ENCODE results near the gene S100P.

S100P gene

GRCh38 chr4:6658597-6659075 lies 35.0 kb upstream of the S100P start:
- H3K9me3 ChIP-seq (ENCODE audit: insufficient read depth, low read depth, low read length), result no peaks in the 10 kb centered on the region
- H3K36me3 ChIP-seq (ENCODE audit: insufficient read depth, low read length), result no peaks in the 10 kb centered on the region
- no peak overlapping the region for H3K4me3 ChIP-seq (ENCODE audit: low read length, poor library complexity, severe bottlenecking)
- H3F3A ChIP-seq (ENCODE audit: low read depth), result no peaks in the 10 kb centered on the region
- no peak overlapping the region for H3K4me2 ChIP-seq (ENCODE audit: low read depth, low read length, poor library complexity, severe bottlenecking)
- no peak overlapping the region for H2AFZ ChIP-seq (ENCODE audit: low read length)
- H3K27me3 ChIP-seq (ENCODE audit: insufficient read depth, low read length, poor library complexity, severe bottlenecking), result no peaks in the 10 kb centered on the region
- no peaks in the 10 kb centered on the region for H3K79me2 ChIP-seq (ENCODE audit: insufficient read depth, low read length)
- H3K9me2 ChIP-seq (replicated peaks; ENCODE audit: low read depth, low read length), result no peaks in the 10 kb centered on the region
- no peak overlapping the region for H3K9ac ChIP-seq (ENCODE audit: low read depth, low read length, poor library complexity, severe bottlenecking)
- no peaks in the 10 kb centered on the region for H4K20me1 ChIP-seq (ENCODE audit: insufficient read depth, low read length, poor library complexity, severe bottlenecking)
- no peaks in the 10 kb centered on the region for H3K4me1 ChIP-seq (ENCODE audit: insufficient read depth, low read length, poor library complexity, severe bottlenecking)
- TF ChIP-seq EZH2phosphoT487 (IDR thresholded peaks at IDR 0.05; ENCODE audit: borderline replicate concordance), result no peak
- TF ChIP-seq, protein P1, sequence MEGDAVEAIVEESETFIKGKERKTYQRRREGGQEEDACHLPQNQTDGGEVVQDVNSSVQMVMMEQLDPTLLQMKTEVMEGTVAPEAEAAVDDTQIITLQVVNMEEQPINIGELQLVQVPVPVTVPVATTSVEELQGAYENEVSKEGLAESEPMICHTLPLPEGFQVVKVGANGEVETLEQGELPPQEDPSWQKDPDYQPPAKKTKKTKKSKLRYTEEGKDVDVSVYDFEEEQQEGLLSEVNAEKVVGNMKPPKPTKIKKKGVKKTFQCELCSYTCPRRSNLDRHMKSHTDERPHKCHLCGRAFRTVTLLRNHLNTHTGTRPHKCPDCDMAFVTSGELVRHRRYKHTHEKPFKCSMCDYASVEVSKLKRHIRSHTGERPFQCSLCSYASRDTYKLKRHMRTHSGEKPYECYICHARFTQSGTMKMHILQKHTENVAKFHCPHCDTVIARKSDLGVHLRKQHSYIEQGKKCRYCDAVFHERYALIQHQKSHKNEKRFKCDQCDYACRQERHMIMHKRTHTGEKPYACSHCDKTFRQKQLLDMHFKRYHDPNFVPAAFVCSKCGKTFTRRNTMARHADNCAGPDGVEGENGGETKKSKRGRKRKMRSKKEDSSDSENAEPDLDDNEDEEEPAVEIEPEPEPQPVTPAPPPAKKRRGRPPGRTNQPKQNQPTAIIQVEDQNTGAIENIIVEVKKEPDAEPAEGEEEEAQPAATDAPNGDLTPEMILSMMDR (conservative IDR thresholded peaks at IDR 0.05; ENCODE audit: low read length), result no peak

- no peaks in the 10 kb centered on the region for H3F3A ChIP-seq (ENCODE audit: low read depth)
- H3K9ac ChIP-seq (ENCODE audit: low read depth, low read length, poor library complexity, severe bottlenecking), result no peak overlapping the region
- H3K36me3 ChIP-seq (ENCODE audit: insufficient read depth, low read length), result no peaks in the 10 kb centered on the region
- no peak overlapping the region for H3K4me2 ChIP-seq (ENCODE audit: low read depth, low read length, poor library complexity, severe bottlenecking)
- H2AFZ ChIP-seq (ENCODE audit: low read length), result no peak overlapping the region
- H4K20me1 ChIP-seq (ENCODE audit: insufficient read depth, low read length, poor library complexity, severe bottlenecking), result no peaks in the 10 kb centered on the region
- H3K27me3 ChIP-seq (ENCODE audit: insufficient read depth, low read length, poor library complexity, severe bottlenecking), result no peaks in the 10 kb centered on the region
- no peaks in the 10 kb centered on the region for H3K9me3 ChIP-seq (ENCODE audit: insufficient read depth, low read depth, low read length)
- no peaks in the 10 kb centered on the region for H3K4me1 ChIP-seq (ENCODE audit: insufficient read depth, low read length, poor library complexity, severe bottlenecking)
- no peak overlapping the region for H3K4me3 ChIP-seq (ENCODE audit: low read length, poor library complexity, severe bottlenecking)
- no peaks in the 10 kb centered on the region for H3K9me2 ChIP-seq (replicated peaks; ENCODE audit: low read depth, low read length)
- TF ChIP-seq EZH2phosphoT487 (IDR thresholded peaks at IDR 0.05; ENCODE audit: borderline replicate concordance), result no peak
- TF ChIP-seq, protein P1 (conservative IDR thresholded peaks at IDR 0.05; ENCODE audit: low read length), result no peak
- no peaks in the 10 kb centered on the region for H3K79me2 ChIP-seq (ENCODE audit: insufficient read depth, low read length)
These were observed 33.8 kb upstream of the S100P start for GRCh38 chr4:6659897-6660296.

DNA sequence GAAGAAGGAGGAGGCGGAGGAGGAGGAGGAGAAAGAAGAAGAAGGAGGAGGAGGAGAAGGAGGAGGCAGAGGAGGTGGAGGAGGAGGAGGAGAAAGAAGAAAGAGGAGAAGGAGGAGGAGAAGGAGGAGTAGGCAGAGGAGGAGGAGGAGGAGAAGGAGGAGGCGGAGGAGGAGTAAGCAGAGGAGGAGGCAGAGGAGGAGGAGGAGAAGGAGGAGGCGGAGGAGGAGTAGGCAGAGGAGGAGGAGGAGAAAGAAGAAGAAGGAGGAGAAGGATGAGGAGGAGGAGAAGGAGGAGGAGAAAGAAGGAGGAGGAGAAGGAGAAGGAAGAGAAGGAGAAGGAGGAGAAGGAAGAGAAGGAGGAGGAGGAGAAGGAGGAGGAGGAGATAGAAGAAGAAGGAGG lies 33.2 kb upstream of the S100P start:
- TF ChIP-seq, protein P1 (conservative IDR thresholded peaks at IDR 0.05; ENCODE audit: low read length), result no peak
- TF ChIP-seq EZH2phosphoT487 (IDR thresholded peaks at IDR 0.05; ENCODE audit: borderline replicate concordance), result no peak
- H3K4me1 ChIP-seq (ENCODE audit: insufficient read depth, low read length, poor library complexity, severe bottlenecking), result no peaks in the 10 kb centered on the region
- H3K27me3 ChIP-seq (ENCODE audit: insufficient read depth, low read length, poor library complexity, severe bottlenecking), result no peaks in the 10 kb centered on the region
- no peak overlapping the region for H2AFZ ChIP-seq (ENCODE audit: low read length)
- H3K79me2 ChIP-seq (ENCODE audit: insufficient read depth, low read length), result no peaks in the 10 kb centered on the region
- no peak overlapping the region for H3K9ac ChIP-seq (ENCODE audit: low read depth, low read length, poor library complexity, severe bottlenecking)
- no peaks in the 10 kb centered on the region for H3F3A ChIP-seq (ENCODE audit: low read depth)
- H4K20me1 ChIP-seq (ENCODE audit: insufficient read depth, low read length, poor library complexity, severe bottlenecking), result no peaks in the 10 kb centered on the region
- H3K36me3 ChIP-seq (ENCODE audit: insufficient read depth, low read length), result no peaks in the 10 kb centered on the region
- no peaks in the 10 kb centered on the region for H3K9me3 ChIP-seq (ENCODE audit: insufficient read depth, low read depth, low read length)
- no peak overlapping the region for H3K4me3 ChIP-seq (ENCODE audit: low read length, poor library complexity, severe bottlenecking)
- no peaks in the 10 kb centered on the region for H3K9me2 ChIP-seq (replicated peaks; ENCODE audit: low read depth, low read length)
- no peak overlapping the region for H3K4me2 ChIP-seq (ENCODE audit: low read depth, low read length, poor library complexity, severe bottlenecking)

Measured in Loucy (cell line).